PC-3 (cell line): Measurements from ENCODE around the gene IGLON5. TPM values are rescaled to one million over a fixed set of nuclear protein-coding genes. Genes with fewer than 3 reads are reported as not detected.

ENCODE experiments used
- ATAC-seq: fragments of 200-7000 bp; cut with Tn5 transposase; 2 replicates; pipeline ENCODE4 v1.9.1; 2020; ENCODE audit warnings: mild to moderate bottlenecking, moderate library complexity
- BruUV-seq: library from RNA; stranded (reverse); fragments of 400-500 nt; replicated peaks from 2 replicates; lab custom pipeline; 2021; lab: Mats Ljungman, UMichigan
- CTCF ChIA-PET: fragments of 300-600 bp; sonication (Branson Sonifier 250); formaldehyde crosslinking; loops from one replicate; lab custom pipeline; 2022; ENCODE audit warnings: antibody characterized with exemption; lab: Charles Lee
- POLR2A ChIA-PET: fragments of 300-600 bp; sonication (Branson Sonifier 250); formaldehyde crosslinking; loops from one replicate; lab custom pipeline; 2022; ENCODE audit warnings: antibody characterized with exemption; ENCODE audit not compliant: unreplicated experiment; lab: Charles Lee
- DNase-seq: peaks from one replicate; pipeline ENCODE4 v3.0.0-alpha.2; 2015
- H2AFZ ChIP-seq: fragments of 300-600 bp; sonication (generic); 2 replicates; pipeline ENCODE4 v1.6.0; 2016; ENCODE audit warnings: antibody characterized with exemption, low read length
- H3F3A ChIP-seq: fragments of 300-600 bp; sonication (generic); one replicate; pipeline ENCODE4 v1.6.0; 2017; ENCODE audit warnings: antibody characterized with exemption, low read length, control low read depth, mild to moderate bottlenecking; ENCODE audit not compliant: unreplicated experiment
- H3K27ac ChIP-seq: fragments of 300-600 bp; sonication (generic); 2 replicates; pipeline ENCODE4 v1.5.1; 2016; ENCODE audit warnings: mild to moderate bottlenecking, low read length
- H3K27me3 ChIP-seq: fragments of 300-600 bp; sonication (generic); 2 replicates; pipeline ENCODE4 v1.6.1; 2016; ENCODE audit warnings: low read length, mixed read lengths
- H3K36me3 ChIP-seq: fragments of 300-600 bp; sonication (generic); 2 replicates; pipeline ENCODE4 v1.6.1; 2016; ENCODE audit warnings: low read depth, mixed run types, low read length, mixed read lengths
- H3K4me1 ChIP-seq: fragments of 300-600 bp; sonication (generic); 2 replicates; pipeline ENCODE4 v1.5.1; 2016; ENCODE audit warnings: low read length; ENCODE audit not compliant: insufficient read depth
- H3K4me2 ChIP-seq: fragments of 300-600 bp; sonication (generic); 2 replicates; pipeline ENCODE4 v1.6.0; 2016; ENCODE audit warnings: low read length
- H3K4me3 ChIP-seq: fragments of 300-600 bp; sonication (generic); 2 replicates; pipeline ENCODE4 v1.5.1; 2016; ENCODE audit warnings: mild to moderate bottlenecking, low read length, mixed read lengths
- H3K79me2 ChIP-seq: fragments of 300-600 bp; sonication (generic); 2 replicates; pipeline ENCODE4 v1.6.1; 2017; ENCODE audit warnings: low read length, mixed read lengths
- H3K9ac ChIP-seq: fragments of 300-600 bp; sonication (generic); 2 replicates; pipeline ENCODE4 v1.6.0; 2016; ENCODE audit warnings: mild to moderate bottlenecking, low read length
- H3K9me2 ChIP-seq: fragments of 300-600 bp; sonication (generic); replicated peaks from 2 replicates; pipeline ENCODE4 v1.6.1; 2016; ENCODE audit warnings: mixed run types, low read length, mixed read lengths
- H3K9me3 ChIP-seq: fragments of 300-600 bp; sonication (generic); 2 replicates; pipeline ENCODE4 v1.6.1; 2016; ENCODE audit warnings: low read length, mixed read lengths
- H4K20me1 ChIP-seq: fragments of 300-600 bp; sonication (generic); 2 replicates; pipeline ENCODE4 v1.6.1; 2016; ENCODE audit warnings: low read length, mixed read lengths
- CTCF ChIP-seq: fragments of 300-600 bp; sonication (generic); conservative IDR thresholded peaks from 2 replicates; pipeline ENCODE4 v1.5.1; 2017; ENCODE audit warnings: antibody characterized with exemption, low read depth, mild to moderate bottlenecking, low read length
- EZH2 ChIP-seq: fragments of 300-600 bp; sonication (generic); IDR thresholded peaks from one replicate; pipeline ENCODE4 v1.6.1; 2017; ENCODE audit warnings: antibody characterized with exemption, mild to moderate bottlenecking, low read length; ENCODE audit not compliant: unreplicated experiment
- EZH2phosphoT487 ChIP-seq: fragments of 300-600 bp; sonication (generic); IDR thresholded peaks from 2 replicates; pipeline ENCODE4 v1.6.1; 2018; ENCODE audit warnings: mild to moderate bottlenecking, antibody characterized with exemption, low read length, borderline replicate concordance
- intact Hi-C: fragments of 100-400 bp; cut with micrococcal nuclease; formaldehyde crosslinking; loops from 2 replicates; pipeline ENCODE4 v1.9.0; 2023
- total RNA-seq: library from RNA; depleted of rRNA; stranded (reverse); fragments of >200 nt; gene quantifications from 2 replicates; pipeline ENCODE4 v1.2.3, GENCODE V29; 2014

The IGLON5 gene
- total RNA-seq, 1 experiment from 2014 or later = not detected

- CTCF ChIA-PET = interaction anchor here (1.2 kb wide), 1 partner anchor 316 kb away, joined by 8 read pairs; no protein-coding TSS in a partner anchor
- POLR2A ChIA-PET = no interaction called here
- Histone ChIP-seq H3K9ac (no peak overlapping the region), H3K4me3 (no peak overlapping the region), H3K4me2 (no peak overlapping the region), H3K36me3 (peaks cover 4% of the 10 kb centered on the region; the same call in 1 of the 2 replicates), H2AFZ (no peak overlapping the region), H4K20me1 (no peaks in the 10 kb centered on the region), H3F3A (no peaks in the 10 kb centered on the region), H3K9me2 (no peaks in the 10 kb centered on the region), H3K27ac (no peak overlapping the region), H3K27me3 (no peaks in the 10 kb centered on the region), H3K79me2 (no peaks in the 10 kb centered on the region), H3K4me1 (peaks cover 16% of the 10 kb centered on the region; the same call in 1 of the 2 replicates), H3K9me3 (no peaks in the 10 kb centered on the region)
- ATAC-seq = no peak
- no TSS peak for BruUV-seq
- intact Hi-C loops = no loop called here
- DNase-seq = no peak
- TF ChIP-seq EZH2 (no peak), CTCF (no peak), EZH2phosphoT487 (no peak)
Observed at GRCh38 chr19:51341066-51341465, 29.6 kb downstream of the IGLON5 start.

- ChIA-PET CTCF (interaction anchor here (1.2 kb wide), 1 partner anchor 315 kb away, joined by 8 read pairs; no protein-coding TSS in a partner anchor), POLR2A (interaction anchor here (0.6 kb wide), 2 partner anchors 10 to 26 kb away, joined by 3 to 13 read pairs; no protein-coding TSS in a partner anchor)
- Histone ChIP-seq H3K4me1 (peaks cover 16% of the 10 kb centered on the region; the same call in 1 of the 2 replicates), H3K9me2 (no peaks in the 10 kb centered on the region), H3K9ac (no peak within 1 kb of the TSS), H3K36me3 (peaks cover 7% of the 10 kb centered on the region; the same call in 1 of the 2 replicates), H3K9me3 (no peaks in the 10 kb centered on the region), H3K79me2 (no peaks in the 10 kb centered on the region), H4K20me1 (no peaks in the 10 kb centered on the region), H3K4me2 (no peak within 1 kb of the TSS), H2AFZ (no peak within 1 kb of the TSS), H3F3A (no peaks in the 10 kb centered on the region), H3K27me3 (no peaks in the 10 kb centered on the region), H3K27ac (no peak within 1 kb of the TSS), H3K4me3 (no peak within 1 kb of the TSS)
- ATAC-seq (no peak), DNase-seq (peak; percentile 31)
- no TSS peak for BruUV-seq
- no peak for TF ChIP-seq EZH2phosphoT487
- no peak for TF ChIP-seq CTCF
- no peak for TF ChIP-seq EZH2
- intact Hi-C loops = no loop called here
Observed at GRCh38 chr19:51341976-51342580, 30.6 kb downstream of the IGLON5 start, which contains the start of gene VSIG10L. Gene VSIG10L, minus strand, starts transcription at chr19:51342139. Its CDS starts 15 bp downstream, at chr19:51342124.
